ENCODE measurements around the gene METTL6.
"Not testable (repeated sequence)": the region's sequence is repeated elsewhere in the genome, so short reads cannot be mapped to it uniquely, and the experiment has no call there.

The METTL6 gene

DNA sequence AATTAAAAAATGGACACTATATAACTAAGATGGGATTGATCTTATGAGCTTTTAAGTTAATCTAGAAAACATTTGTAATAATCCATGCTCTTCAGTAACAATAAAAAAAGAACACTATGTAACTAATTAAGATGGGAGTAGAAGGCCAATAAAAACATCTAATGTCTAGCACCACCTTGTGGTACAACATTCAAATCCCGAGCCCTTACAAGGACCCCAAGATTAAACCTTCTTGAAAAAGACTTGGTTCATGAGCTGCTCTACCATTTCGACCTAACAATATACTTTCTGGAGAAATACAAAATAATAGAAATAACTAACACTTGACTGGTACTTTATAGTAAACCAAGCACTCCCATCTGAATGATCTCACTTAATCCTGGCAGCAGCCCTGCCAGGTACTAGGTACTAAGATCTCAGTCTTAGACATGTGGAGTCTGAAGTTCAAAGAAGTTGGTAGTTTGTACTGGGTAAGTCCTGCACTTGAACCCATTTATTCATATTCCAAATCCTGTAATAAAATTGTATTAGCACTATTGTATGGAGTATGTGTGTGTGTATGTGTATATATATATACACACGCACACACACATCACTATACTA lies 21.8 kb downstream of the METTL6 start:
- H3K4me3 ChIP-seq (ENCODE audit: low read length): no peak overlapping the region
- TF ChIP-seq, protein P1, sequence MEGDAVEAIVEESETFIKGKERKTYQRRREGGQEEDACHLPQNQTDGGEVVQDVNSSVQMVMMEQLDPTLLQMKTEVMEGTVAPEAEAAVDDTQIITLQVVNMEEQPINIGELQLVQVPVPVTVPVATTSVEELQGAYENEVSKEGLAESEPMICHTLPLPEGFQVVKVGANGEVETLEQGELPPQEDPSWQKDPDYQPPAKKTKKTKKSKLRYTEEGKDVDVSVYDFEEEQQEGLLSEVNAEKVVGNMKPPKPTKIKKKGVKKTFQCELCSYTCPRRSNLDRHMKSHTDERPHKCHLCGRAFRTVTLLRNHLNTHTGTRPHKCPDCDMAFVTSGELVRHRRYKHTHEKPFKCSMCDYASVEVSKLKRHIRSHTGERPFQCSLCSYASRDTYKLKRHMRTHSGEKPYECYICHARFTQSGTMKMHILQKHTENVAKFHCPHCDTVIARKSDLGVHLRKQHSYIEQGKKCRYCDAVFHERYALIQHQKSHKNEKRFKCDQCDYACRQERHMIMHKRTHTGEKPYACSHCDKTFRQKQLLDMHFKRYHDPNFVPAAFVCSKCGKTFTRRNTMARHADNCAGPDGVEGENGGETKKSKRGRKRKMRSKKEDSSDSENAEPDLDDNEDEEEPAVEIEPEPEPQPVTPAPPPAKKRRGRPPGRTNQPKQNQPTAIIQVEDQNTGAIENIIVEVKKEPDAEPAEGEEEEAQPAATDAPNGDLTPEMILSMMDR (conservative IDR thresholded peaks at IDR 0.05; ENCODE audit: low read depth, low read length): peak; percentile 65
- peak; percentile 23 for DNase-seq (ENCODE audit: low read depth)

DNA sequence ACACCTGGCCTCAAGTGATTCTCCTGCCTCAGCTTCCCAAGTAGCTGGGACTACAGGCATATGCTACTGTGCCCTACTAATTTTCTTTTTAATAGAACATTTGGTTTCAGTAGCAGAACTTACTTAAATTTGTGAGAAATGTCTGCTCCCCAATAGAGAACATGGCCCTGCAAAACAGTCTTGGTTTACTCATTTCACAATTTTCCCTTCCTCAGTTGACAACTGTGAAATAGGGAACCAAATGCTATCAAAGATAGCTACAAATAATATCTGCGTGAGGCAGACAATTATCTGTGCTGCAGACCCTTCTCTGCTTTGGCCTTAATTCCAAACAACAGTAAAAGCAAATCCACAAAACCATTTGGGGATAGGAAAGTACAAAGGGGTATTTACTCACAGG lies 22.6 kb downstream of the METTL6 start:
- TF ChIP-seq, protein P1 (conservative IDR thresholded peaks at IDR 0.05; ENCODE audit: low read depth, low read length): no peak
- DNase-seq (ENCODE audit: low read depth): no peak
- no peak overlapping the region for H3K4me3 ChIP-seq (ENCODE audit: low read length)

DNA sequence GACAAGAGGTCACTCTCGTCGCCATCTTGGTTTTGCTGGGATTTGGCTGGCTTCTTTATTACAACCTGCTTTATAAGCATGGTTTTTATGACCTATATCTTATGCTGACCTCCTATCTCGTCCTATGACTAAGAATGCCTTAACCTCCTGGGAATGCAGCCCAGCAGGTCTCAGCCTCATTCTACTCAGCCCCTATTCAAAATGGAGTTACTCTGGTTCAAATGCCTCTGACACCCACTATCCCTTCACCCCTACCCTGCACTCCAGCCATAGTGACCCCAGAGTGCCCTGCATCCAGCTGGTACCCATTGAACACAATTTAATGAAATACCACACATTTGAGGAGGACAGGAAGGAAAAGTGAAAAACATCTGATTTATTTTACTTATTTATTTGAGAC lies 23.4 kb downstream of the METTL6 start:
- H3K4me3 ChIP-seq (ENCODE audit: low read length): no peak overlapping the region
- no peak for DNase-seq (ENCODE audit: low read depth)
- TF ChIP-seq, protein P1 (conservative IDR thresholded peaks at IDR 0.05; ENCODE audit: low read depth, low read length): no peak

DNA sequence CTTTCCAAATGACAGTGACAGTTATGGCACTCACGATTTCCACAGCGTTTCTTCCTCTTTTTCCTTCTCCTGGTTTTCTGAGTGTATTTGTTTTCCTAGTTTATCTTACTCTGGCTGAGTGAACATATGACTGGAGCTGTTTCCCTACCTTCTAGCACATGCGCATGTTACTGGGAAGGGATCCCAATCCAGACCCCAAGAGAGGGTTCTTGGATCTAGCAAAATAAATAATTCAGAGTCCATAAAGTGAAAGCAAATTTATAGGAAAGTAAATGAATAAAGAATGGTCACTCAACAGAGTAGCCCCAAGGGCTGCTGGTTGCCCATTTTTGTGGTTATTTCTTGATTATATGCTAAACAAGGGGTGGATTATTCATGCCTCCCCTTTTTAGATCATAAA lies 23.8 kb downstream of the METTL6 start:
- TF ChIP-seq, protein P1 (conservative IDR thresholded peaks at IDR 0.05; ENCODE audit: low read depth, low read length): no peak

DNA sequence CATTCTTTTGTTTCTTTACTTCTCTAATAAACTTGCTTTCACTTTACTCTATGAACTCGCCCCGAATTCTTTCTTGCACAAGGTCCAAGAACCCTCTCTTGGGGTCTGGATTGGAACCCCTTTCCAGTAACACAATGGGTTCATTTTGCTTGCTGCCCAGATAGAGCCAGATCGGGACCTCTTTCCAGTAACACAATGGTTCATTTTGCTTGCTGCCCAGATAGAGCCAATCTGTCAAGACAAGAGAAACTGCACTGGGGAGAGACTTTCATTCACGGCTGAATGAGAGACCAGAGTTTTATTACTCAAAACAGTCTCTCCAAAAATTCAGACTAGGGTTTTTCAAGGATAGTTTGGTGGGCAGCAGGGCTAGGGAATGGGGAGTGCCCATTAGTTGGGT lies 25.4 kb downstream of the METTL6 start:
- DNase-seq (ENCODE audit: low read depth): no peak
- no peak overlapping the region for H3K4me3 ChIP-seq (ENCODE audit: low read length)
- TF ChIP-seq, protein P1 (conservative IDR thresholded peaks at IDR 0.05; ENCODE audit: low read depth, low read length): no peak

More for the DNA sequence above, 23.8 kb downstream of the METTL6 start:
- no peak overlapping the region for H3K4me3 ChIP-seq (ENCODE audit: low read length)
- no peak for DNase-seq (ENCODE audit: low read depth)

DNA sequence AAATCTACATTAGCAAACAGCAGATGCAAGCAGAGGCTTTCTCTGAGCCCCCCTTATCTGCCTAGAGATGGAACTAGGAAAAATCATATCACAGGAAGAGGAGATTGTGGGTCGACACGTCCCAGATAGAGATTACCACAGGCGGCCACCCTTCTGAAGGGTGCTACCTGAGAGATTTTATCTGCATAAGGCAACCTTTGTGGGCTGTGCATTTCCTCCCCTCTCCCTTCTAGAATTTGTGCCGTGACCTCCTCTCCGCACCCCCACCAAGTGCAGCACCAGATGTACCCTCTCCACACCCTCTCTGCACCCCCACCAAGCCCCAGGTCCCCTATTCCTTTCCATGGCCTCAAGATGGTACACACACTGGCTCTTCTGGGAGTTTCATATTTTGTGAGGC lies 27.4 kb downstream of the METTL6 start:
- TF ChIP-seq, protein P1 (conservative IDR thresholded peaks at IDR 0.05; ENCODE audit: low read depth, low read length): no peak
- DNase-seq (ENCODE audit: low read depth): no peak
- H3K4me3 ChIP-seq (ENCODE audit: low read length): no peak overlapping the region

DNA sequence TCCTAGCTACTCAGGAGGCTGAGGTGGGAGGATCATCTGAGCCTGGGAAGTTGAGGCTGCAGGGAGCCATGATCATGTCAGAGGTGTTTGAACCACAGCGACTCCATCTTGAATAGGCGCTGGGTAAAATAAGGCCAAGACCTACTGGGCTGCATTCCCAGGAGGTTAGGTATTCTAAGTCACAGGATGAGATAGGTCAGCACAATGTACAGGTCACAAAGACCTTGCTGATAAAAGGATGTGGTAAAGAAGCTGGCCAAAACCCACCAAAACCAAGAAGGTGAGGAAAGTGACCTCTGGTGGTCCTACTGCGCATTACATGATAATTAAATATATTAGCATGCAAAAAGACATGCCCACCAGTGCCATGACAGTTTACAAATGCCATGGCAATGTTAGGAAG lies 28.6 kb downstream of the METTL6 start:
- TF ChIP-seq, protein P1 (conservative IDR thresholded peaks at IDR 0.05; ENCODE audit: low read depth, low read length): peak; percentile 37
- not testable (repeated sequence) for DNase-seq (ENCODE audit: low read depth)

DNA sequence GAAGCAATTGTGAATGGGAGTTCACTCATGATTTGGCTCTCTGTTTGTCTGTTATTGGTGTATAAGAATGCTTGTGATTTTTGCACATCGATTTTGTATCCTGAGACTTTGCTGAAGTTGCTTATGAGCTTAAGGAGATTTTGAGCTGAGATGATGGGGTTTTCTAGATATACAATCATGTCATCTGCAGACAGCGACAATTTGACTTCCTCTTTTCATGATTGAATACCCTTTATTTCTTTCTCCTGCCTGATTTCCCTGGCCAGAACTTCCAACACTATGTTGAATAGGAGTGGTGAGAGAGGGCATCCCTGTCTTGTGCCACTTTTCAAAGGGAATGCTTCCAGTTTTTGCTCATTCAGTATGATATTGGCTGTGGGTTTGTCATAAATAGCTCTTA lies 34.1 kb downstream of the METTL6 start:
- not testable (repeated sequence) for DNase-seq (ENCODE audit: low read depth); H3K4me3 ChIP-seq (ENCODE audit: low read length)

More for the DNA sequence above, 28.6 kb downstream of the METTL6 start:
- not testable (repeated sequence) for H3K4me3 ChIP-seq (ENCODE audit: low read length)
